GM23248 (cell line): ENCODE measurements around the gene CPLANE1.

Experiments
- EZH2 ChIP-seq: fragments of 200-600 bp; sonication (generic); IDR thresholded peaks from 2 replicates; pipeline ENCODE4 v1.6.1; 2018; ENCODE audit warnings: antibody characterized with exemption, mild to moderate bottlenecking; ENCODE audit not compliant: insufficient read depth, poor library complexity, severe bottlenecking
- EZH2phosphoT487 ChIP-seq: fragments of 200-600 bp; sonication (generic); IDR thresholded peaks from 2 replicates; pipeline ENCODE4 v1.6.1; 2018; ENCODE audit warnings: antibody characterized with exemption, moderate library complexity, mild to moderate bottlenecking, low read depth; ENCODE audit not compliant: insufficient read depth

- TF ChIP-seq EZH2 (no peak), EZH2phosphoT487 (no peak)
These were observed 78.3 kb downstream of the CPLANE1 start for GRCh38 chr5:37170856-37171255.
